Endothelial cell of umbilical vein (primary cell): Measurements from ENCODE around the gene ATP6V1E1. TPM values are rescaled to one million over a fixed set of nuclear protein-coding genes. Genes with fewer than 3 reads are reported as not detected.

Source experiments
- BruUV-seq: library from RNA; stranded (reverse); fragments of 400-500 nt; replicated peaks from 2 replicates; lab custom pipeline; 2021; lab: Mats Ljungman, UMichigan
- CTCF ChIA-PET: fragments of 300-600, 350-600 bp; sonication (Branson Sonifier 250); formaldehyde crosslinking; loops from one replicate; lab custom pipeline; 2021; ENCODE audit warnings: antibody characterized with exemption, inconsistent platforms; lab: Charles Lee
- POLR2A ChIA-PET: fragments of 300-600, 350-600 bp; sonication (Branson Sonifier 250); formaldehyde crosslinking; loops from one replicate; lab custom pipeline; 2021; ENCODE audit warnings: antibody characterized with exemption, inconsistent platforms; lab: Charles Lee
- DNase-seq: peaks from one replicate; pipeline ENCODE4 v3.0.0-alpha.2; 2011; ENCODE audit warnings: low read depth, low spot score
- FAIRE-seq: peaks from 2 replicates; lab custom pipeline; 2011; peaks lifted over from hg19 to GRCh38; lab: Jason Lieb, UNC
- H2AFZ ChIP-seq: 2 replicates; pipeline ENCODE4 v1.6.0; 2012; ENCODE audit warnings: low read depth, low read length, control low read depth, inconsistent platforms
- H3K27ac ChIP-seq: 2 replicates; pipeline ENCODE4 v1.5.1; 2011; ENCODE audit warnings: low read depth, mild to moderate bottlenecking, control low read depth, low read length, moderate library complexity; ENCODE audit not compliant: insufficient read depth
- H3K27me3 ChIP-seq, 2 experiments: 2 replicates each; pipeline versions ENCODE4 v1.6.0 to v1.6.1; 2011; ENCODE audit warnings: low read length in 2 of 2, mixed read lengths in 1 of 2; ENCODE audit not compliant: control insufficient read depth in 2 of 2, insufficient read depth in 2 of 2
- H3K36me3 ChIP-seq, 2 experiments: 2 replicates in 1 of 2; 3 replicates in 1 of 2; pipeline ENCODE4 v1.5.1; 2011; ENCODE audit warnings: low read length in 2 of 2, mild to moderate bottlenecking in 1 of 2, moderate library complexity in 1 of 2; ENCODE audit not compliant: control insufficient read depth in 2 of 2, insufficient read depth in 2 of 2; ENCODE audit errors: extremely low read depth in 1 of 2
- H3K4me1 ChIP-seq: 3 replicates; pipeline ENCODE4 v1.5.1; 2011; ENCODE audit warnings: mild to moderate bottlenecking, low read length; ENCODE audit not compliant: control insufficient read depth, insufficient read depth; ENCODE audit errors: extremely low read depth
- H3K4me2 ChIP-seq: 2 replicates; pipeline ENCODE4 v1.6.1; 2011; ENCODE audit warnings: low read length, control low read depth, mixed read lengths; ENCODE audit not compliant: insufficient read depth
- H3K4me3 ChIP-seq, 3 experiments: fragments of 200-600 bp in 1 of 3; sonication (generic), shearing (Covaris generic) in 1 of 3; replicated peaks in 1 of 3; 2 replicates each; pipeline ENCODE4 v1.5.1; 2011 to 2016; ENCODE audit warnings: control low read depth in 3 of 3, low read length in 3 of 3, mild to moderate bottlenecking in 2 of 3, inconsistent platforms in 1 of 3, low read depth in 1 of 3, moderate library complexity in 1 of 3; ENCODE audit not compliant: insufficient read depth in 1 of 3
- H3K79me2 ChIP-seq: 2 replicates; pipeline ENCODE4 v1.6.0; 2012; ENCODE audit warnings: low read length, inconsistent platforms; ENCODE audit not compliant: control insufficient read depth, insufficient read depth
- H3K9ac ChIP-seq: replicated peaks from 2 replicates; pipeline ENCODE3; 2011; ENCODE audit warnings: low read length, control low read depth; ENCODE audit not compliant: insufficient read depth; ENCODE audit errors: extremely low read depth
- H3K9me1 ChIP-seq: replicated peaks from 3 replicates; pipeline ENCODE4 v1.6.0; 2011; ENCODE audit warnings: mild to moderate bottlenecking, low read length; ENCODE audit not compliant: control insufficient read depth, insufficient read depth; ENCODE audit errors: extremely low read depth
- H3K9me3 ChIP-seq: replicated peaks from 2 replicates; pipeline ENCODE4 v1.5.1; 2012; ENCODE audit warnings: low read length, inconsistent platforms; ENCODE audit not compliant: control insufficient read depth, insufficient read depth
- H4K20me1 ChIP-seq: replicated peaks from 2 replicates; pipeline ENCODE3; 2011; ENCODE audit warnings: mild to moderate bottlenecking, low read length; ENCODE audit not compliant: control insufficient read depth, insufficient read depth; ENCODE audit errors: extremely low read depth
- CTCF ChIP-seq, 2 donors: IDR thresholded peaks; 1 replicate in 1 of 2; 2 replicates in 1 of 2; pipeline ENCODE4 v1.5.1; 2011; ENCODE audit warnings: low read length in 2 of 2, mild to moderate bottlenecking in 2 of 2, moderate library complexity in 2 of 2, control low read depth in 1 of 2, inconsistent platforms in 1 of 2, low read depth in 1 of 2; ENCODE audit not compliant: insufficient read depth in 1 of 2; ENCODE audit errors: extremely low read depth in 1 of 2
- EZH2 ChIP-seq: IDR thresholded peaks from 2 replicates; pipeline ENCODE4 v1.6.1; 2012; ENCODE audit warnings: borderline replicate concordance, low read depth, mild to moderate bottlenecking, moderate library complexity, low read length, inconsistent platforms; ENCODE audit not compliant: severe bottlenecking
- FOS ChIP-seq: IDR thresholded peaks from 2 replicates; pipeline ENCODE4 v1.6.1; 2011; ENCODE audit warnings: mild to moderate bottlenecking, low read length, moderate library complexity, borderline replicate concordance; ENCODE audit not compliant: insufficient read depth
- JUN ChIP-seq: IDR thresholded peaks from 2 replicates; pipeline ENCODE4 v1.6.1; 2011; ENCODE audit warnings: borderline replicate concordance, low read depth; ENCODE audit not compliant: insufficient read length, insufficient read depth
- MAX ChIP-seq: IDR thresholded peaks from 2 replicates; pipeline ENCODE4 v1.6.1; 2011; ENCODE audit not compliant: insufficient read depth, insufficient read length
- MYC ChIP-seq: IDR thresholded peaks from one replicate; pipeline ENCODE4 v1.6.1; 2011; ENCODE audit warnings: mild to moderate bottlenecking, low read depth, low read length
- dilution Hi-C: fragments of 300-500 bp; cut with MboI; formaldehyde crosslinking; loops from one replicate; pipeline ENCODE4 v1.15.0; 2019; ENCODE audit warnings: low sequenced_read_pairs; ENCODE audit not compliant: extremely low pct_ligation_motif_present
- intact Hi-C: fragments of 100-400 bp; cut with micrococcal nuclease; formaldehyde crosslinking; loops from one replicate; pipeline ENCODE4 v1.10.0; 2022
- polyA plus RNA-seq, 4 experiments: library from polyadenylated mRNA; depleted of rRNA in 3 of 4; stranded (reverse) in 3 of 4; unstranded in 1 of 4; fragments of >200 nt; gene quantifications; 2 replicates each; pipeline versions ENCODE4 v1.2.1 to v1.2.3, GENCODE V29; 2011 to 2012; ENCODE audit warnings: missing spikeins in 1 of 4
- total RNA-seq: library from RNA; stranded (reverse); gene quantifications from 2 replicates; pipeline ENCODE4 v1.2.3, GENCODE V29; 2021

The ATP6V1E1 gene
- total and polyA plus RNA-seq, 2 donors (not counting 3 experiments of a cell fraction or from before 2014, with no cell fraction given) = 95.2 to 113 TPM

GRCh38 chr22:17665248-17665647 lies 36.7 kb upstream of the ATP6V1E1 start:
- H3K4me3 ChIP-seq = no peak overlapping the region
- no peaks in the 10 kb centered on the region for H3K79me2 ChIP-seq
- peaks cover 0 to 7% of the 10 kb centered on the region in 2 experiments for H3K36me3 ChIP-seq
- no peaks in the 10 kb centered on the region for H3K4me1 ChIP-seq
- H3K27me3 ChIP-seq = no peaks in the 10 kb centered on the region
- dilution Hi-C loops (no loop called here), intact Hi-C loops (no loop called here)
- H3K4me2 ChIP-seq = no peak overlapping the region
- H3K9ac ChIP-seq = no peak overlapping the region
- DNase-seq (no peak), FAIRE-seq (no peak)
- TF ChIP-seq JUN = no peak
- no peak for TF ChIP-seq FOS
- no peak for TF ChIP-seq EZH2
- TF ChIP-seq MAX = no peak
- TF ChIP-seq CTCF (IDR thresholded peaks at IDR 0.05; ENCODE audit: extremely low read depth in 1 of 2, insufficient read depth in 1 of 2, low read depth in 1 of 2, low read length in 2 of 2) = no peak
- no peak for TF ChIP-seq MYC
- no peak overlapping the region for H3K27ac ChIP-seq
- no TSS peak for BruUV-seq
- no peaks in the 10 kb centered on the region for H4K20me1 ChIP-seq
- no peak overlapping the region for H2AFZ ChIP-seq
- CTCF ChIA-PET = no interaction called here
- POLR2A ChIA-PET = no interaction called here
- no peaks in the 10 kb centered on the region for H3K9me1 ChIP-seq
- H3K9me3 ChIP-seq = no peaks in the 10 kb centered on the region
